ENCODE results near the gene G6PD. TPM values are rescaled to one million over a fixed set of nuclear protein-coding genes. Genes with fewer than 3 reads are reported as not detected.

G6PD gene
- total RNA-seq, 1 experiment from 2014 or later: 68.7 TPM

- H3K4me2 ChIP-seq (ENCODE audit: insufficient read depth, insufficient read length, low read length): peak within 1 kb of the TSS; percentile 100
- peak within 1 kb of the TSS; percentile 73 for H3K9ac ChIP-seq (ENCODE audit: extremely low read depth, insufficient read length, low read length)
- peak; percentile 86 for DNase-seq
- H2BK20ac ChIP-seq (ENCODE audit: low read depth, low read length, poor library complexity, severe bottlenecking): no peak within 1 kb of the TSS
- Mint-ChIP-seq H3K9me3 (peaks cover 63 to 73% of the 10 kb centered on the region in 2 experiments), H3K4me3 (peak within 1 kb of the TSS; percentile 86 to 92), H3K36me3 (ENCODE audit: insufficient read depth in 1 of 3, low read depth in 3 of 3) (peaks cover 22 to 52% (median 47%) of the 10 kb centered on the region in 3 experiments), H3K4me1 (peaks cover 4 to 12% of the 10 kb centered on the region in 2 experiments), H3K27me3 (ENCODE audit: low read depth) (no peaks in the 10 kb centered on the region; the same call in none of the 2 replicates), H3K27ac (peak within 1 kb of the TSS; percentile 71 to 96 (median 95))
- WGBS (ENCODE audit: extremely low coverage, insufficient read length, low lambda C conversion rate): no CpG with 5 or more reads among the region's 69 CpGs
- no peak within 1 kb of the TSS for H2BK120ac ChIP-seq (ENCODE audit: low read depth, low read length, poor library complexity, severe bottlenecking)
- no peak within 1 kb of the TSS for H3T11ph ChIP-seq (ENCODE audit: low read length)
- peak within 1 kb of the TSS; percentile 84 for H3K18ac ChIP-seq (ENCODE audit: insufficient read length, low read depth, low read length)
- H2BK12ac ChIP-seq (ENCODE audit: insufficient read length, low read depth, low read length): no peak within 1 kb of the TSS
- peak within 1 kb of the TSS; percentile 46; the same call in 1 of the 2 replicates for H3K14ac ChIP-seq (ENCODE audit: insufficient read depth, low read length)
- TF ChIP-seq, protein P1, sequence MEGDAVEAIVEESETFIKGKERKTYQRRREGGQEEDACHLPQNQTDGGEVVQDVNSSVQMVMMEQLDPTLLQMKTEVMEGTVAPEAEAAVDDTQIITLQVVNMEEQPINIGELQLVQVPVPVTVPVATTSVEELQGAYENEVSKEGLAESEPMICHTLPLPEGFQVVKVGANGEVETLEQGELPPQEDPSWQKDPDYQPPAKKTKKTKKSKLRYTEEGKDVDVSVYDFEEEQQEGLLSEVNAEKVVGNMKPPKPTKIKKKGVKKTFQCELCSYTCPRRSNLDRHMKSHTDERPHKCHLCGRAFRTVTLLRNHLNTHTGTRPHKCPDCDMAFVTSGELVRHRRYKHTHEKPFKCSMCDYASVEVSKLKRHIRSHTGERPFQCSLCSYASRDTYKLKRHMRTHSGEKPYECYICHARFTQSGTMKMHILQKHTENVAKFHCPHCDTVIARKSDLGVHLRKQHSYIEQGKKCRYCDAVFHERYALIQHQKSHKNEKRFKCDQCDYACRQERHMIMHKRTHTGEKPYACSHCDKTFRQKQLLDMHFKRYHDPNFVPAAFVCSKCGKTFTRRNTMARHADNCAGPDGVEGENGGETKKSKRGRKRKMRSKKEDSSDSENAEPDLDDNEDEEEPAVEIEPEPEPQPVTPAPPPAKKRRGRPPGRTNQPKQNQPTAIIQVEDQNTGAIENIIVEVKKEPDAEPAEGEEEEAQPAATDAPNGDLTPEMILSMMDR (conservative IDR thresholded peaks at IDR 0.05): no peak
- H3K27me3 ChIP-seq (ENCODE audit: insufficient read depth, low read length): no peaks in the 10 kb centered on the region
- no peak within 1 kb of the TSS for H3K27ac ChIP-seq (ENCODE audit: insufficient read length, low read depth, low read length)
- H4K20me1 ChIP-seq (ENCODE audit: control insufficient read depth, insufficient read depth, insufficient read length): no peaks in the 10 kb centered on the region
- no peak within 1 kb of the TSS for H4K91ac ChIP-seq (ENCODE audit: insufficient read length, low read depth, low read length)
- H3K4ac ChIP-seq (ENCODE audit: low read depth, low read length): no peak within 1 kb of the TSS
- no peak within 1 kb of the TSS for H4K5ac ChIP-seq (ENCODE audit: insufficient read length, low read depth, low read length)
- no peaks in the 10 kb centered on the region for H3K4me1 ChIP-seq (ENCODE audit: insufficient read depth, low read length)
- H2BK5ac ChIP-seq (ENCODE audit: insufficient read length, low read length): no peak within 1 kb of the TSS
- peak within 1 kb of the TSS; percentile 86 for H3K23ac ChIP-seq (ENCODE audit: insufficient read length, low read depth, low read length)
- peaks cover 6% of the 10 kb centered on the region for H3K23me2 ChIP-seq (ENCODE audit: insufficient read length, low read depth, low read length, poor library complexity, severe bottlenecking)
- peaks cover 3% of the 10 kb centered on the region; the same call in 1 of the 2 replicates for H3K79me2 ChIP-seq (ENCODE audit: insufficient read depth, low read length)
- no peak within 1 kb of the TSS for H3K56ac ChIP-seq (ENCODE audit: insufficient read length, low read depth, low read length)
- H4K8ac ChIP-seq (replicated peaks; ENCODE audit: insufficient read length, low read depth, low read length): no peak within 1 kb of the TSS
- no peaks in the 10 kb centered on the region for H3K79me1 ChIP-seq (ENCODE audit: insufficient read depth, low read depth, low read length, poor library complexity, severe bottlenecking)
- H2AFZ ChIP-seq (ENCODE audit: low read length): no peak within 1 kb of the TSS
- peaks cover 45% of the 10 kb centered on the region for H3K9me3 ChIP-seq (ENCODE audit: control insufficient read depth, low read depth, low read length)
- no peak within 1 kb of the TSS for H2AK5ac ChIP-seq (ENCODE audit: insufficient read length, low read length)
- H2BK15ac ChIP-seq (ENCODE audit: low read depth, low read length): no peak within 1 kb of the TSS
Observed at GRCh38 chrX:154547245-154548027, 790 bp upstream of the G6PD start, which contains the start of gene IKBKG. TSS of gene IKBKG (plus strand) at chrX:154547620. CDS start at chrX:154552003, 4,383 bp downstream.

All from H9 (cell line).